Measurements from ENCODE around the gene LYAR.

The LYAR gene

DNA sequence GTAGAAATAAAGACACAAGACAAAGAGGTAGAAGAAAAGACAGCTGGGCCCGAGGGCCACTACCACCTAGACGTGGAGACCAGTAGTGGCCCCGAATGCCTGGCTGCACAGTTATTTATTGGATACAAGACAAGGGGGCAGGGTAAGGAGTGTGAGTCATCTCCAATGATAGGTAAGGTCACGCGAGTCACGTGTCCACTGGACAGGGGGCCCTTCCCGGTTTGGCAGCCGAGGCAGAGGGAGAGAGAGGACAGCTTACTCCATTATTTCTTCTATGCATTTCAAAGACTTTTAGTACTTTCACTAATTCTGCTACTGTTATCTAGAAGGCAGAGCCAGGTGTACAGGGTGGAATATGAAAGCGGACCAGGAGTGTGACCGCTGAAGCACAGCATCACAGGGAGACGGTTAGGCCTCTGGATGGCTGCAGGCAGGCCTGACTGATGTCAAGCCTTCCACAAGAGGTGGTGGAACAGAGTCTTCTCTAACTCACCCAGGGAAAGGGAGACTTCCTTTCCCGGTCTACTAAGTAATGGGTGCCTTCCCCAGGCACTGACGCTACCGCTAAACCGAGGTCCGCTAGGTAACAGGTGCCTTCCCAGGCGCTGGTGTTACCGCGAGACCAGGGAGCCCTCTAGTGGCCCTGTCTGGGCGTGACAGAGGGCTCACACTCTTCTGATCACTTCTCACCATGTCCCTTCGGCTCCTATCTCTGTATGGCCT is 45.0 kb upstream of the LYAR start:
- Histone ChIP-seq H3K27ac (ENCODE audit: low read depth, low read length) (no peak overlapping the region), H3K27me3 (ENCODE audit: low read length) (no peaks in the 10 kb centered on the region), H3K36me3 (ENCODE audit: low read length) (no peaks in the 10 kb centered on the region), H3K4me2 (ENCODE audit: low read depth, low read length, poor library complexity, severe bottlenecking) (no peak overlapping the region), H3K4me3 (ENCODE audit: insufficient read depth, low read length, poor library complexity, severe bottlenecking) (no peak overlapping the region), H3K9me3 (ENCODE audit: insufficient read depth, low read length) (no peaks in the 10 kb centered on the region), H3K79me2 (ENCODE audit: insufficient read depth, low read length) (no peaks in the 10 kb centered on the region), H2AFZ (ENCODE audit: low read depth, low read length, severe bottlenecking) (peak overlapping the region; percentile 64), H3K9ac (ENCODE audit: low read length) (no peak overlapping the region), H3K9me2 (replicated peaks; ENCODE audit: insufficient read depth, low read length) (no peaks in the 10 kb centered on the region), H3F3A (ENCODE audit: insufficient read depth) (peaks cover 4% of the 10 kb centered on the region; the same call in 1 of the 2 replicates), H4K20me1 (ENCODE audit: low read depth, low read length) (no peaks in the 10 kb centered on the region)
- TF ChIP-seq, protein P1, sequence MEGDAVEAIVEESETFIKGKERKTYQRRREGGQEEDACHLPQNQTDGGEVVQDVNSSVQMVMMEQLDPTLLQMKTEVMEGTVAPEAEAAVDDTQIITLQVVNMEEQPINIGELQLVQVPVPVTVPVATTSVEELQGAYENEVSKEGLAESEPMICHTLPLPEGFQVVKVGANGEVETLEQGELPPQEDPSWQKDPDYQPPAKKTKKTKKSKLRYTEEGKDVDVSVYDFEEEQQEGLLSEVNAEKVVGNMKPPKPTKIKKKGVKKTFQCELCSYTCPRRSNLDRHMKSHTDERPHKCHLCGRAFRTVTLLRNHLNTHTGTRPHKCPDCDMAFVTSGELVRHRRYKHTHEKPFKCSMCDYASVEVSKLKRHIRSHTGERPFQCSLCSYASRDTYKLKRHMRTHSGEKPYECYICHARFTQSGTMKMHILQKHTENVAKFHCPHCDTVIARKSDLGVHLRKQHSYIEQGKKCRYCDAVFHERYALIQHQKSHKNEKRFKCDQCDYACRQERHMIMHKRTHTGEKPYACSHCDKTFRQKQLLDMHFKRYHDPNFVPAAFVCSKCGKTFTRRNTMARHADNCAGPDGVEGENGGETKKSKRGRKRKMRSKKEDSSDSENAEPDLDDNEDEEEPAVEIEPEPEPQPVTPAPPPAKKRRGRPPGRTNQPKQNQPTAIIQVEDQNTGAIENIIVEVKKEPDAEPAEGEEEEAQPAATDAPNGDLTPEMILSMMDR (IDR thresholded peaks at IDR 0.05; ENCODE audit: insufficient read depth, low read length, poor library complexity, severe bottlenecking): peak; percentile 62
- no peak for TF ChIP-seq EZH2phosphoT487 (conservative IDR thresholded peaks at IDR 0.05; ENCODE audit: low read length)

DNA sequence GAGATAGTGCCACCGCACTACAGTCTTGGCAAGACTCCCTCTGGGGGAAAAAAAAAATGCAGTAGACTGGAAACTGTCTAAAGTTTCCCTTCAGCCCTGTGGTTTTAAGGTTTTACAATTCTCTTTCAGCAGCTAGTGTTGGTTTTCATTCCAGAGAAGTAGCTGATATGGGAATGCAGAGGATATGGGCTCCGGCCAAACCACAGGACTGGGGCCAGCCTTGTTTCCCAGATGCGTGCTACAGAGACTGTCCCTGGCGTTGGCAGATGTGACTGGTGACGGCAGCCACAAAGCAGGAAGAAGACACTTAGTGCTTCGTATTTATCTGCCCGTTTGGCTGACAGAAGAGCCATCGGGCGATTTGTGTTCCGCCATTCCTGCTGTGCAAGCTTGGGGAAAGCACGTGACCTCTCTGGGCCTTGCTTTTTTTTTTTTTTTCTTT is 43.3 kb upstream of the LYAR start:
- TF ChIP-seq, protein P1 (IDR thresholded peaks at IDR 0.05; ENCODE audit: insufficient read depth, low read length, poor library complexity, severe bottlenecking): no peak
- no peak for TF ChIP-seq EZH2phosphoT487 (conservative IDR thresholded peaks at IDR 0.05; ENCODE audit: low read length)
- H3K4me3 ChIP-seq (ENCODE audit: insufficient read depth, low read length, poor library complexity, severe bottlenecking): no peak overlapping the region
- H3K9me2 ChIP-seq (replicated peaks; ENCODE audit: insufficient read depth, low read length): no peaks in the 10 kb centered on the region
- H3K9ac ChIP-seq (ENCODE audit: low read length): no peak overlapping the region
- no peaks in the 10 kb centered on the region for H3K79me2 ChIP-seq (ENCODE audit: insufficient read depth, low read length)
- H3K9me3 ChIP-seq (ENCODE audit: insufficient read depth, low read length): no peaks in the 10 kb centered on the region
- H3K4me2 ChIP-seq (ENCODE audit: low read depth, low read length, poor library complexity, severe bottlenecking): no peak overlapping the region
- H3K27me3 ChIP-seq (ENCODE audit: low read length): no peaks in the 10 kb centered on the region
- peaks cover 4% of the 10 kb centered on the region; the same call in 1 of the 2 replicates for H3F3A ChIP-seq (ENCODE audit: insufficient read depth)
- no peaks in the 10 kb centered on the region for H3K36me3 ChIP-seq (ENCODE audit: low read length)
- no peaks in the 10 kb centered on the region for H4K20me1 ChIP-seq (ENCODE audit: low read depth, low read length)
- H2AFZ ChIP-seq (ENCODE audit: low read depth, low read length, severe bottlenecking): no peak overlapping the region
- no peak overlapping the region for H3K27ac ChIP-seq (ENCODE audit: low read depth, low read length)

DNA sequence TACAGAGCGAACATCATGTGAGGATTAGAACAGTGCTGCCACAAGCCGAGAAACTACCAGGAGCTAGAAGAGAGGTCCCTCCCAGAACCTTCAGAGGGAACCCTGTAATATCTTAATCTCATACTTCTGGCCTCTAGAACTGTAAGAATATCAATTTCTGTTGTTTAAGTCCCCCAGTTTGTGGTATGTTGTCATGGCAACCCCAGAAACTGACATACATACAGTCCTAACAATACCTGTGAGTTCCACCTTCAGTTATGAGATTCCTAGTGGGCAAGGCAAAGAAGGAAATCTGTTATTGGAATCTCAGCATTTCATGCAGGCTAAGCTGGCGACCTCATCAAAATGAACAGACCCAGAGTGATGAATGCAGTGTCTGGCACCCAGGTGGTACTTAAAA is 42.6 kb upstream of the LYAR start:
- no peak overlapping the region for H3K4me2 ChIP-seq (ENCODE audit: low read depth, low read length, poor library complexity, severe bottlenecking)

DNA sequence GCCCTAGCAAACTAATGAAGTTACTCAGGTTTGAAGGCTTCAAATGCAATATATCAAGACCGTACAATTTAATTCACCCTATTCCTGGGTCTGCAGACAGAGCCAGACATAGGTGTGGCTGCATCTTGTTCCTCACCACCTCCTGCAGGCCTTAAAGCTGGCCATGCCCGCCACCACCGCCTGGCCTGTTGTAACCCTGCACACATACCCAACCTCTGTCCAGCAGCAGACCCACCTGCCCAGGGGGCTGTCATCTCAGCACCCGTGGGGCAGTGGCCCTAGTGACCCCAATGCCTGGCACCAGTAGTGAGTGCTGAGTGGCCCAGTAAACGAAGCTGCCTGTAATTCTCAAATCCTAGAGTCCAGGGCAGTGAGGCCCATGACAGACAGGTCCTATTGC is 40.8 kb upstream of the LYAR start:
- Histone ChIP-seq H2AFZ (ENCODE audit: low read depth, low read length, severe bottlenecking) (no peak overlapping the region), H3K9me3 (ENCODE audit: insufficient read depth, low read length) (no peaks in the 10 kb centered on the region), H3K9me2 (replicated peaks; ENCODE audit: insufficient read depth, low read length) (no peaks in the 10 kb centered on the region), H3K27me3 (ENCODE audit: low read length) (no peaks in the 10 kb centered on the region), H3K36me3 (ENCODE audit: low read length) (no peaks in the 10 kb centered on the region), H4K20me1 (ENCODE audit: low read depth, low read length) (no peaks in the 10 kb centered on the region), H3K4me2 (ENCODE audit: low read depth, low read length, poor library complexity, severe bottlenecking) (no peak overlapping the region), H3K9ac (ENCODE audit: low read length) (no peak overlapping the region), H3K79me2 (ENCODE audit: insufficient read depth, low read length) (no peaks in the 10 kb centered on the region), H3K27ac (ENCODE audit: low read depth, low read length) (no peak overlapping the region), H3F3A (ENCODE audit: insufficient read depth) (no peaks in the 10 kb centered on the region), H3K4me3 (ENCODE audit: insufficient read depth, low read length, poor library complexity, severe bottlenecking) (no peak overlapping the region)
- TF ChIP-seq EZH2phosphoT487 (conservative IDR thresholded peaks at IDR 0.05; ENCODE audit: low read length): no peak
- TF ChIP-seq, protein P1 (IDR thresholded peaks at IDR 0.05; ENCODE audit: insufficient read depth, low read length, poor library complexity, severe bottlenecking): no peak

More for the DNA sequence above, 42.6 kb upstream of the LYAR start:
- Histone ChIP-seq H3K9ac (ENCODE audit: low read length) (no peak overlapping the region), H3K79me2 (ENCODE audit: insufficient read depth, low read length) (no peaks in the 10 kb centered on the region), H3K27me3 (ENCODE audit: low read length) (no peaks in the 10 kb centered on the region), H2AFZ (ENCODE audit: low read depth, low read length, severe bottlenecking) (no peak overlapping the region), H3F3A (ENCODE audit: insufficient read depth) (no peaks in the 10 kb centered on the region), H3K36me3 (ENCODE audit: low read length) (no peaks in the 10 kb centered on the region), H3K4me3 (ENCODE audit: insufficient read depth, low read length, poor library complexity, severe bottlenecking) (no peak overlapping the region), H3K9me3 (ENCODE audit: insufficient read depth, low read length) (no peaks in the 10 kb centered on the region), H3K27ac (ENCODE audit: low read depth, low read length) (no peak overlapping the region), H3K9me2 (replicated peaks; ENCODE audit: insufficient read depth, low read length) (no peaks in the 10 kb centered on the region), H4K20me1 (ENCODE audit: low read depth, low read length) (no peaks in the 10 kb centered on the region)
- no peak for TF ChIP-seq EZH2phosphoT487 (conservative IDR thresholded peaks at IDR 0.05; ENCODE audit: low read length)
